WTC11 (cell line): Measurements from ENCODE around the gene RAB15.

Experiments used
- CREB1 ChIP-seq: sonication (generic); formaldehyde crosslinking; IDR thresholded peaks from 2 replicates; pipeline ENCODE4 v1.8.0; 2023; ENCODE audit warnings: mild to moderate bottlenecking, missing genetic modification reagents
- CTCF ChIP-seq: fragments of 200-600 bp; IDR thresholded peaks from 2 replicates; pipeline ENCODE4 v1.8.0; 2022; ENCODE audit warnings: antibody characterized with exemption
- NR2C2 ChIP-seq: sonication (generic); formaldehyde crosslinking; IDR thresholded peaks from 2 replicates; pipeline ENCODE4 v1.8.0; 2022; ENCODE audit warnings: mild to moderate bottlenecking, missing genetic modification reagents
- SP1 ChIP-seq: sonication (generic); formaldehyde crosslinking; conservative IDR thresholded peaks from 2 replicates; pipeline ENCODE4 v1.8.1; 2022; ENCODE audit warnings: missing genetic modification reagents

DNA sequence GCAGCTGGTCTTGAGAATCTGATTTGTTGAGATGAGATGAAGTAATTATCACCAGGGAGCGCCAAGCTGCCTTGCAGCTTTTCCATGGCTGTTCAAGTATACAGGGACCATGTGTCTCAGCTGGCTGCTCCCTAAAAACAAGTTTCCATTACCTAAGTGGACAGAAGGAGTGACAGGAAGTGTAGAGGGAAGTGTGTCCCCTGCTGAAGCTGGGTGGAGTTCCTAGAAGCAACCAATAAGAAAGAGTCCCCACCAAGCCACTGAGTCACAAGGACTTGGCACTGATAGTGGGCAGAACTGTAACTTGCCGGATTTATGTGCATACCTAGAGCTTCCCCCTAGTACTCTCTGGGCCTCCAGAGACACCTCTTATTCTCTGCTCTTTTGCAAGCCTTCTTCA is 28.1 kb downstream of the RAB15 start:
- TF ChIP-seq SP1 (CRISPR knock-in tag), result no peak
- no peak for TF ChIP-seq NR2C2 (CRISPR knock-in tag)
- no peak for TF ChIP-seq CREB1 (CRISPR knock-in tag)
- no peak for TF ChIP-seq CTCF
